ENCODE results near the gene VCL.

GRCh38 chr10:74092372-74092771, 94.5 kb downstream of the VCL start:
- TF ChIP-seq CTCF (IDR thresholded peaks at IDR 0.05) (no peak), POLR2A (IDR thresholded peaks at IDR 0.05) (no peak)

Data from vagina (tissue), 2 donors.